ENCODE data around the gene ST8SIA2.

GRCh38 chr15:92499731-92500530 lies 106.2 kb downstream of the ST8SIA2 start:
- TF ChIP-seq, protein P1, sequence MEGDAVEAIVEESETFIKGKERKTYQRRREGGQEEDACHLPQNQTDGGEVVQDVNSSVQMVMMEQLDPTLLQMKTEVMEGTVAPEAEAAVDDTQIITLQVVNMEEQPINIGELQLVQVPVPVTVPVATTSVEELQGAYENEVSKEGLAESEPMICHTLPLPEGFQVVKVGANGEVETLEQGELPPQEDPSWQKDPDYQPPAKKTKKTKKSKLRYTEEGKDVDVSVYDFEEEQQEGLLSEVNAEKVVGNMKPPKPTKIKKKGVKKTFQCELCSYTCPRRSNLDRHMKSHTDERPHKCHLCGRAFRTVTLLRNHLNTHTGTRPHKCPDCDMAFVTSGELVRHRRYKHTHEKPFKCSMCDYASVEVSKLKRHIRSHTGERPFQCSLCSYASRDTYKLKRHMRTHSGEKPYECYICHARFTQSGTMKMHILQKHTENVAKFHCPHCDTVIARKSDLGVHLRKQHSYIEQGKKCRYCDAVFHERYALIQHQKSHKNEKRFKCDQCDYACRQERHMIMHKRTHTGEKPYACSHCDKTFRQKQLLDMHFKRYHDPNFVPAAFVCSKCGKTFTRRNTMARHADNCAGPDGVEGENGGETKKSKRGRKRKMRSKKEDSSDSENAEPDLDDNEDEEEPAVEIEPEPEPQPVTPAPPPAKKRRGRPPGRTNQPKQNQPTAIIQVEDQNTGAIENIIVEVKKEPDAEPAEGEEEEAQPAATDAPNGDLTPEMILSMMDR (conservative IDR thresholded peaks at IDR 0.05 in 1 of 2, IDR thresholded peaks at IDR 0.05 in 1 of 2; ENCODE audit: extremely low read depth in 1 of 2, insufficient read depth in 1 of 2, low read depth in 1 of 2, low read length in 2 of 2), result no peak
- no peak for TF ChIP-seq EZH2 (IDR thresholded peaks at IDR 0.05; ENCODE audit: borderline replicate concordance, low read length)
